Measurements from ENCODE around the gene GEMIN7.

Gene GEMIN7

DNA sequence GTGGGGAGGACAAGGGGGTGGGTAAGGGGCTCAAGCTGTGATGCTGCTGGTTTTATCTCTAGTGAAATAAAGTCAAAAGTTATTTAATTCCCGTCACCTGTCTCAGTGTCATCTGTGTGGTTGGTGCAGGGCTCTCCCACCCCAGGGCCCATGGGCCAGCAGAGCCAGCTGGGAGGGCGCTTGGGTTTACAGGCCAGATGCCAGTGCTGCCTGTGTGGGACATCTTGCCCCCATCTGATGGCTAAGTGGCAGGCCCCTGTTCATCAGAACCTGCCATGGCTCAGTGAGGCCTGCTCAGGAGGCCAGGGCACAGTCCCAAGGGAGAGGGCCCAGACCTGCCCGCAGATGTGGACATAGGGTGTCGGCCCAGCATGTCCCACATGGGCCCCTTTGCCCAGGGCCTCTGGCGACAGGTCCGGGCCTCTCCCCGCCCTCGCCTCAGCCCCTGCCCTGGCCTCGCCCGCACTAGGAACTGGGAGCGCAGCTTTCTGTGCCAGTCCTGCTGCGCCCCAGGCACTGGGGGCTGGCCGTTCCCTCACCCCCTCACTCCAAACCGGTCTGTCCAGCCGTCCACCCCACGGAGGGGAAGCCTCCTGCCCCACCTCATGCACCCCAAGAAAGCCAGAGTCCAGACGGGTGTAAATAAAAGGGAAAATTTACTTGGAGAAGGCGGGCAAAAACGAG is 8.1 kb upstream of the GEMIN7 start:
- Histone ChIP-seq H3K36me3 (ENCODE audit: low read length) (peaks cover 8% of the 10 kb centered on the region; the same call in 1 of the 2 replicates), H2AFZ (ENCODE audit: low read depth, low read length, severe bottlenecking) (no peak overlapping the region), H3K9me3 (ENCODE audit: insufficient read depth, low read length) (no peaks in the 10 kb centered on the region), H3K79me2 (ENCODE audit: insufficient read depth, low read length) (peaks cover 26% of the 10 kb centered on the region), H3K9ac (ENCODE audit: low read length) (no peak overlapping the region), H3K4me2 (ENCODE audit: low read depth, low read length, poor library complexity, severe bottlenecking) (no peak overlapping the region), H3K9me2 (replicated peaks; ENCODE audit: insufficient read depth, low read length) (no peaks in the 10 kb centered on the region), H3K4me3 (ENCODE audit: insufficient read depth, low read length, poor library complexity, severe bottlenecking) (no peak overlapping the region), H3F3A (ENCODE audit: insufficient read depth) (peaks cover 19% of the 10 kb centered on the region), H3K27me3 (ENCODE audit: low read length) (no peaks in the 10 kb centered on the region), H3K27ac (ENCODE audit: low read depth, low read length) (no peak overlapping the region), H4K20me1 (ENCODE audit: low read depth, low read length) (peaks cover 9% of the 10 kb centered on the region)
- no peak for TF ChIP-seq EZH2phosphoT487 (conservative IDR thresholded peaks at IDR 0.05; ENCODE audit: low read length)
- TF ChIP-seq, protein P1, sequence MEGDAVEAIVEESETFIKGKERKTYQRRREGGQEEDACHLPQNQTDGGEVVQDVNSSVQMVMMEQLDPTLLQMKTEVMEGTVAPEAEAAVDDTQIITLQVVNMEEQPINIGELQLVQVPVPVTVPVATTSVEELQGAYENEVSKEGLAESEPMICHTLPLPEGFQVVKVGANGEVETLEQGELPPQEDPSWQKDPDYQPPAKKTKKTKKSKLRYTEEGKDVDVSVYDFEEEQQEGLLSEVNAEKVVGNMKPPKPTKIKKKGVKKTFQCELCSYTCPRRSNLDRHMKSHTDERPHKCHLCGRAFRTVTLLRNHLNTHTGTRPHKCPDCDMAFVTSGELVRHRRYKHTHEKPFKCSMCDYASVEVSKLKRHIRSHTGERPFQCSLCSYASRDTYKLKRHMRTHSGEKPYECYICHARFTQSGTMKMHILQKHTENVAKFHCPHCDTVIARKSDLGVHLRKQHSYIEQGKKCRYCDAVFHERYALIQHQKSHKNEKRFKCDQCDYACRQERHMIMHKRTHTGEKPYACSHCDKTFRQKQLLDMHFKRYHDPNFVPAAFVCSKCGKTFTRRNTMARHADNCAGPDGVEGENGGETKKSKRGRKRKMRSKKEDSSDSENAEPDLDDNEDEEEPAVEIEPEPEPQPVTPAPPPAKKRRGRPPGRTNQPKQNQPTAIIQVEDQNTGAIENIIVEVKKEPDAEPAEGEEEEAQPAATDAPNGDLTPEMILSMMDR (IDR thresholded peaks at IDR 0.05; ENCODE audit: insufficient read depth, low read length, poor library complexity, severe bottlenecking): no peak

DNA sequence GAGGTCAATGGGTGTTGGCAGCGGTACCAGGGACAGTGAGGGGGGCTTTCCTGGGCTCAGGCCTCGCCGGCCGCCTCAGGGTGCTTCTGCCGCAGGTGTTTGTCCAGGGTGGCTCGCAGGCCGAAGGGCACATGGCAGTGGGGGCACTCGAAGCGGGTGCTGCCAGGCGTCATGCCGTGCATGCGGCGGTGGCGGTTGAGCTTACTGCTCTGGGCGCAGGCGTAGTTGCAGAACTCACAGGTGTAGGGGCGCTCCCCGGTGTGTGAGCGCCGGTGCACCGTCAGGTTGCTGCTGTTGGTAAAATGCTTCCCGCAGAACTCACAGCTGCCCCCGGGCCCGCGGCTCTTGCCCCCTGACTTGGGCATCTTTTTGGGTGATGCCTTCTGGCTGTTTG is 7.5 kb upstream of the GEMIN7 start:
- Histone ChIP-seq H3K9me2 (replicated peaks; ENCODE audit: insufficient read depth, low read length) (no peaks in the 10 kb centered on the region), H2AFZ (ENCODE audit: low read depth, low read length, severe bottlenecking) (no peak overlapping the region), H3K4me2 (ENCODE audit: low read depth, low read length, poor library complexity, severe bottlenecking) (no peak overlapping the region), H3K9ac (ENCODE audit: low read length) (no peak overlapping the region), H3K4me3 (ENCODE audit: insufficient read depth, low read length, poor library complexity, severe bottlenecking) (no peak overlapping the region), H3K36me3 (ENCODE audit: low read length) (peaks cover 8% of the 10 kb centered on the region; the same call in 1 of the 2 replicates), H3K27ac (ENCODE audit: low read depth, low read length) (no peak overlapping the region), H3K9me3 (ENCODE audit: insufficient read depth, low read length) (no peaks in the 10 kb centered on the region), H3F3A (ENCODE audit: insufficient read depth) (peaks cover 20% of the 10 kb centered on the region), H3K27me3 (ENCODE audit: low read length) (no peaks in the 10 kb centered on the region), H4K20me1 (ENCODE audit: low read depth, low read length) (peaks cover 9% of the 10 kb centered on the region), H3K79me2 (ENCODE audit: insufficient read depth, low read length) (peaks cover 28% of the 10 kb centered on the region)
- TF ChIP-seq EZH2phosphoT487 (conservative IDR thresholded peaks at IDR 0.05; ENCODE audit: low read length): no peak
- TF ChIP-seq, protein P1 (IDR thresholded peaks at IDR 0.05; ENCODE audit: insufficient read depth, low read length, poor library complexity, severe bottlenecking): no peak

DNA sequence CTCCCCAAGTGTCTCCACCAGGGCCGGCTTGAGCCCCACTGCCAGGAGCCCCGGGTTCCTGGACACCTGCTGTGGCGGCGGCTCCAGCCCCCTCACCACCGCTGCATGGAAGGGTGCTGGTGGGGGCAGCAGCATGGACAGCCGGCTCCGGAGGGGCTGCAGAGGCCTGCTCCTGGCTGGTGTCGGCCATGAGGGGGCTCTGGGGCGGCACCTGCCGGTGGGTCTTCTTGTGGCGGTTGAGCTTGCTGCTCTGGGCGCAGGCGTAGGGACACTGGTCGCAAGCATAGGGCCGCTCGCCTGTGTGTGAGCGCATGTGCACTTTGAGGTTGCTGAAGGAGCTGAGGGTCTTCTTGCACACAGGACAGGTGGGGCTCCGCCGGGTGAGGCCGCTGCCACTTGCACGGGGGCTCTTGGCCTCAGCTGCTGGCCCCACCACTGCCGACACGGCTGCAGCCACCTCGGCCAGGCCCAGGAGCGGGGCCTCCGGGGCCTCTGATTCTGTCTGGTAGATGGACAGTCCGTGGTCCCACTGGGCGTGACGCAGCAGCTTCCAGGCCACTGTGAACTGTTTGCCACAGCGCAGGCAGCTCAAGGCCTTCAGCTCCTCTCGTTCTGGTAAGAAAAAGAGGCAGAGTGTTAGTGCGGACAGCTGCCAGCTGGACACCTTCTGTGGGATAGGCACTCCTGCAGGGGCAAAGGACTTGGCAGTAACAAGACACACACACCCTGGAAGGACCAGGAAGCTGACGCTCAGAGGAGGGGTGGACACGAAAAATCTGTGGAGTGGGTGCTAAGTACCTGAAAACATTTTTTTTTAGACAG is 6.9 kb upstream of the GEMIN7 start:
- Histone ChIP-seq H3K27ac (ENCODE audit: low read depth, low read length) (no peak overlapping the region), H3K36me3 (ENCODE audit: low read length) (peaks cover 8% of the 10 kb centered on the region; the same call in 1 of the 2 replicates), H3K27me3 (ENCODE audit: low read length) (no peaks in the 10 kb centered on the region), H3F3A (ENCODE audit: insufficient read depth) (peaks cover 25% of the 10 kb centered on the region), H2AFZ (ENCODE audit: low read depth, low read length, severe bottlenecking) (no peak overlapping the region), H3K9me2 (replicated peaks; ENCODE audit: insufficient read depth, low read length) (no peaks in the 10 kb centered on the region), H4K20me1 (ENCODE audit: low read depth, low read length) (peaks cover 9% of the 10 kb centered on the region), H3K9me3 (ENCODE audit: insufficient read depth, low read length) (no peaks in the 10 kb centered on the region), H3K9ac (ENCODE audit: low read length) (no peak overlapping the region), H3K79me2 (ENCODE audit: insufficient read depth, low read length) (peaks cover 32% of the 10 kb centered on the region), H3K4me3 (ENCODE audit: insufficient read depth, low read length, poor library complexity, severe bottlenecking) (no peak overlapping the region), H3K4me2 (ENCODE audit: low read depth, low read length, poor library complexity, severe bottlenecking) (no peak overlapping the region)
- TF ChIP-seq, protein P1 (IDR thresholded peaks at IDR 0.05; ENCODE audit: insufficient read depth, low read length, poor library complexity, severe bottlenecking): no peak
- no peak for TF ChIP-seq EZH2phosphoT487 (conservative IDR thresholded peaks at IDR 0.05; ENCODE audit: low read length)

Data from SU-DHL-6 (cell line).